ENCODE results near the gene GREB1L.

- TF ChIP-seq POLR2A (IDR thresholded peaks at IDR 0.05; ENCODE audit: low read depth, low read length) (no peak), CTCF (IDR thresholded peaks at IDR 0.05 in 2 of 3, conservative IDR thresholded peaks at IDR 0.05 in 1 of 3; ENCODE audit: control insufficient read depth in 2 of 3, extremely low read depth in 1 of 3, insufficient read depth in 1 of 3, low read depth in 3 of 3, low read length in 3 of 3) (no peak), EGR1 (IDR thresholded peaks at IDR 0.05; ENCODE audit: borderline replicate concordance in 1 of 2, low read depth in 2 of 2, low read length in 2 of 2) (no peak), ZNF274 (IDR thresholded peaks at IDR 0.05; ENCODE audit: insufficient read depth, insufficient read length) (no peak), NR2F1 (conservative IDR thresholded peaks at IDR 0.05) (no peak), POLR2AphosphoS5 (IDR thresholded peaks at IDR 0.05; ENCODE audit: low read length) (no peak), BACH1 (IDR thresholded peaks at IDR 0.05; ENCODE audit: borderline replicate concordance) (no peak), ESRRA (IDR thresholded peaks at IDR 0.05; ENCODE audit: low read length) (no peak), EP300 (IDR thresholded peaks at IDR 0.05; ENCODE audit: borderline replicate concordance in 1 of 2, control insufficient read depth in 1 of 2, low read depth in 2 of 2, low read length in 2 of 2) (no peak), NBN (IDR thresholded peaks at IDR 0.05) (no peak), CREM (IDR thresholded peaks at IDR 0.05; ENCODE audit: low read depth) (no peak)
Observed at GRCh38 chr18:21331065-21331464, 89.0 kb downstream of the GREB1L start.

Data from GM12878 (cell line).